Measurements from ENCODE around the gene PRKCH.

The PRKCH gene

DNA sequence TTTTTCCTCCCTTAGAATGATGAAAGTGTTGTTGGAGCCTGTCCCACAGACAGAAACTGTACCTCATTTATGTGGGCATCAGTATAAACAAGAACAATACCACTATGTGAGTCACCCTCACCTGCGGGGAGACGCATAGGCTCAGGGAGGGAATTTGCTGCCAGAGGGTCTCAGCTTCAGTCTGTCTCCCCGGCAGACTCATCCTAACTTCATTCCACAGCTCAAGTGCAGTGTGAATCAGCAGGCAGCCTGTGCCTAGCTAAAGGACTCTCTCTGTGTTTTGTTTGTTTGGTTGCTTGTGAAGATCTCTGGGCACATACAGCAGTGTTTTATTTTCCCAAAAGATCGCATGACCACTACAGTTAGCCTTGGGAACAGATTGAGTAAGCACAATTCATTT lies 98.9 kb downstream of the PRKCH start:
- H3K27ac ChIP-seq (ENCODE audit: low read depth, low read length) = no peak overlapping the region
- no peak overlapping the region for H2AFZ ChIP-seq (ENCODE audit: low read length, unreplicated experiment)
- no peaks in the 10 kb centered on the region for H3K36me3 ChIP-seq (ENCODE audit: insufficient read depth, low read length)
- no peaks in the 10 kb centered on the region for H3K27me3 ChIP-seq (ENCODE audit: insufficient read depth, low read length)
- peaks cover 8% of the 10 kb centered on the region for H3K4me1 ChIP-seq (ENCODE audit: control insufficient read depth, insufficient read depth, low read length, unreplicated experiment)
- no peak overlapping the region for H3K4me3 ChIP-seq (ENCODE audit: low read depth, low read length)
- H3K79me2 ChIP-seq (ENCODE audit: control insufficient read depth, insufficient read depth, low read length, unreplicated experiment) = no peaks in the 10 kb centered on the region

DNA sequence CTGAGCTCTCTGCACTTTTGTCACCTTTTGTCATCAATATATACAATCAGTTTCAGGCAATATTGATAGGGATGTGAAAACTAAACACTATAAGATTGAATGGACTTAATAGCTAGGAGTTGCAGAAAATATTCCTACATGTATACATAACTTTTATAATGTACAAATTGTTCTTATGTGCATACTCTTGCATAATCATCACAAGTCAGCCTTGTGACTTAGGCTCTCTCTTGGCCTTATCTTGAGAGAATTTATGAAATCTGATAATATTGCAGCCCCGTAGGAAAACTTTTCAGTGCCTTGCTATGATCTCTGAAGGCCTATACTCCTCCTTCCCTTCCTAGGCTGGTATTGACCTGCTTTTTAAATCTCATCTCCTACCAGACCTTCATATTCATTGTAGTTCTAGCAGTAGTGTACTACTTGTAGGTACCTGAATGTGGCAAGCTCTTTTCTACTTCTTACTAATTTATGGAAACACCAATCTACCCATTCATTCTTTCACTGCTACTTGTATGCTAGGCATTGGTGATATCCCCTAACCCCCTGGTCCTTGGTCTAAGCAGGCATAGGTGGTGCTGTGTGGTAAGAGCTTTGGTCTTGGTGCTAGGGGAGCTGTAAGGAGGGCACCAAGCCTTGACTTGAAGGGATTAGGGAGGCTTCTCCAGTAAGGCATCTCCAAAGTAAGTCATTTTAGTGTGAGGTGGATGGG lies 100.0 kb downstream of the PRKCH start:
- no peak overlapping the region for H3K27ac ChIP-seq (ENCODE audit: low read depth, low read length)
- H2AFZ ChIP-seq (ENCODE audit: low read length, unreplicated experiment) = no peak overlapping the region
- H3K4me3 ChIP-seq (ENCODE audit: low read depth, low read length) = no peak overlapping the region
- H3K27me3 ChIP-seq (ENCODE audit: insufficient read depth, low read length) = no peaks in the 10 kb centered on the region
- H3K36me3 ChIP-seq (ENCODE audit: insufficient read depth, low read length) = no peaks in the 10 kb centered on the region
- H3K79me2 ChIP-seq (ENCODE audit: control insufficient read depth, insufficient read depth, low read length, unreplicated experiment) = no peaks in the 10 kb centered on the region
- peaks cover 8% of the 10 kb centered on the region for H3K4me1 ChIP-seq (ENCODE audit: control insufficient read depth, insufficient read depth, low read length, unreplicated experiment)

GRCh38 chr14:61426048-61426447 lies 104.7 kb downstream of the PRKCH start:
- Histone ChIP-seq H3K27ac (ENCODE audit: low read depth, low read length) (no peak overlapping the region), H3K27me3 (ENCODE audit: insufficient read depth, low read length) (no peaks in the 10 kb centered on the region), H3K4me3 (ENCODE audit: low read depth, low read length) (no peak overlapping the region), H3K4me1 (ENCODE audit: control insufficient read depth, insufficient read depth, low read length, unreplicated experiment) (peaks cover 11% of the 10 kb centered on the region), H3K36me3 (ENCODE audit: insufficient read depth, low read length) (no peaks in the 10 kb centered on the region), H2AFZ (ENCODE audit: low read length, unreplicated experiment) (no peak overlapping the region), H3K79me2 (ENCODE audit: control insufficient read depth, insufficient read depth, low read length, unreplicated experiment) (no peaks in the 10 kb centered on the region)

DNA sequence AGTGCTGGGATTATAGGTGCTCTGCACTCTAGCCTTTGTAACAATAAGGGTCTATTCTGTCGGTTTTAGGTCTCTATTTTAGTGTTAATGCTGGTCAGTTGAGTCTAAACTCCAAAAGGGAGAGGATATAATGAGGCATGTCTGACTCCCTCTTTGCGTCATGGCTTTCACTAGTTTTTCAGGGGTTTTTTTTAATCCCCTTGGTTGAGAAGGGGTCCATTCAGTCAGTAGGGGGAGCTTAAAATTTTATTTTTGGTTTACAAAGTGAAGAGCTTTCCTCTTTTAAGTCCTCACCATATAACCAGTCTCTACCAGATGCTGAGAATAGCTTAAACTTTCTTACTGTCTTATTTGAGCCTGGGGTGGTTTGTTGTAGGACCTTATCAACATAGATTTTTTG lies 106.9 kb downstream of the PRKCH start:
- Histone ChIP-seq H3K4me3 (ENCODE audit: low read depth, low read length) (no peak overlapping the region), H3K4me1 (ENCODE audit: control insufficient read depth, insufficient read depth, low read length, unreplicated experiment) (peaks cover 14% of the 10 kb centered on the region), H2AFZ (ENCODE audit: low read length, unreplicated experiment) (no peak overlapping the region), H3K36me3 (ENCODE audit: insufficient read depth, low read length) (no peaks in the 10 kb centered on the region), H3K27ac (ENCODE audit: low read depth, low read length) (no peak overlapping the region), H3K79me2 (ENCODE audit: control insufficient read depth, insufficient read depth, low read length, unreplicated experiment) (no peaks in the 10 kb centered on the region), H3K27me3 (ENCODE audit: insufficient read depth, low read length) (no peaks in the 10 kb centered on the region)

DNA sequence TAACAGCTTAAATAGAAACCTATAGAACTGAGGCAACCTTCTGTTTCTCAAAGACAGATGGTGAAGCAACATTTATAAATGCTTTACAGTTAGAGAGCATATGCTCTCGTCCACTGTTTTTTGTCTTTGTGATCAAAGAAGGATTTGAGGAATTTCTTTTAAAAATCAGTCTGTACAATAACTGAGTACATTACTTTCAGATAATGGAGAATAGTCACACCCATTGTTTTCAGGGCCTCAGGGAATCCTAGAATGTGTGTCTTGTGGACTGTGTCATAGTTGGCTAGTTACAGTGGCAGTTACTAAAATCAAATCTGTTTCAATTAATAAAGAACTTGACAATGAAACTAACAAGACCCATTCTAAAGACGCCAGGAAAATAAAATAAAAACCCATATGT lies 107.9 kb downstream of the PRKCH start:
- Histone ChIP-seq H3K36me3 (ENCODE audit: insufficient read depth, low read length) (no peaks in the 10 kb centered on the region), H3K79me2 (ENCODE audit: control insufficient read depth, insufficient read depth, low read length, unreplicated experiment) (no peaks in the 10 kb centered on the region), H3K4me1 (ENCODE audit: control insufficient read depth, insufficient read depth, low read length, unreplicated experiment) (peaks cover 18% of the 10 kb centered on the region), H3K27ac (ENCODE audit: low read depth, low read length) (no peak overlapping the region), H2AFZ (ENCODE audit: low read length, unreplicated experiment) (no peak overlapping the region), H3K27me3 (ENCODE audit: insufficient read depth, low read length) (no peaks in the 10 kb centered on the region), H3K4me3 (ENCODE audit: low read depth, low read length) (no peak overlapping the region)

DNA sequence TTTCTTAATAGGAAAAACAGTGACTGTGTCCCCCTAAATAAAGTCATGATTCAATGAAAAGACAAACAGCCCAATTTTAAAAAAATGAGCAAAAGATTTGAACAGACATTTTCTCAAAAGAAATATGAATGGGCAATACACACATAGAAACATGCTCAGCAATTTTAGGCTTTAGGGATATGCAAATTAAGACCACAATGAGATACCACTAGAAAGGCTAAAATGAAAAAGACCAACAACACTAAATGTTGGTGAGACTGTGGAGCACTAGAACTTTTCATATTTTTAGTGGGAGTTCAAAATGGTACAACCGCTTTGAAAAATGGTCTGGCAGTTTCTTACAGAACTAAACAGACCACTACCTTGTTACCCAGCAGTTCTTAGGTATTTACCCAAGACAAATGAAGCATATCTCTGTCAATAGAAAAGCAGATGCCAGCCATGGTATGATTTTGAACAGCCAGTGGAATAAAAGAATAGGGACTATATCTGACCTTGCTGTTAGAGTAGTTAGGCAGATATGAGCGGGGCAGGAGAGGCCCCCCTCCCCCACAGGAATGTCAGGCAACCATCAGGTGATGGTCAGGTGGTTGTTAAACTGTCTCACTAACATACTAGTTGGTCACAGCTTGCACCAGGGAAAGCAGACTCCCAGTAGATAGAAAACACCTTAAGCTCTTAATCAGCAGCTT lies 108.8 kb downstream of the PRKCH start:
- no peak overlapping the region for H3K4me3 ChIP-seq (ENCODE audit: low read depth, low read length)
- peaks cover 18% of the 10 kb centered on the region for H3K4me1 ChIP-seq (ENCODE audit: control insufficient read depth, insufficient read depth, low read length, unreplicated experiment)
- H2AFZ ChIP-seq (ENCODE audit: low read length, unreplicated experiment) = no peak overlapping the region
- H3K36me3 ChIP-seq (ENCODE audit: insufficient read depth, low read length) = no peaks in the 10 kb centered on the region
- no peaks in the 10 kb centered on the region for H3K79me2 ChIP-seq (ENCODE audit: control insufficient read depth, insufficient read depth, low read length, unreplicated experiment)
- H3K27me3 ChIP-seq (ENCODE audit: insufficient read depth, low read length) = no peaks in the 10 kb centered on the region
- no peak overlapping the region for H3K27ac ChIP-seq (ENCODE audit: low read depth, low read length)

GRCh38 chr14:61433169-61433568 lies 111.8 kb downstream of the PRKCH start:
- Histone ChIP-seq H3K27ac (ENCODE audit: low read depth, low read length) (no peak overlapping the region), H3K36me3 (ENCODE audit: insufficient read depth, low read length) (no peaks in the 10 kb centered on the region), H3K4me1 (ENCODE audit: control insufficient read depth, insufficient read depth, low read length, unreplicated experiment) (peaks cover 18% of the 10 kb centered on the region), H3K79me2 (ENCODE audit: control insufficient read depth, insufficient read depth, low read length, unreplicated experiment) (no peaks in the 10 kb centered on the region), H2AFZ (ENCODE audit: low read length, unreplicated experiment) (peak overlapping the region; percentile 92), H3K4me3 (ENCODE audit: low read depth, low read length) (no peak overlapping the region), H3K27me3 (ENCODE audit: insufficient read depth, low read length) (no peaks in the 10 kb centered on the region)

DNA sequence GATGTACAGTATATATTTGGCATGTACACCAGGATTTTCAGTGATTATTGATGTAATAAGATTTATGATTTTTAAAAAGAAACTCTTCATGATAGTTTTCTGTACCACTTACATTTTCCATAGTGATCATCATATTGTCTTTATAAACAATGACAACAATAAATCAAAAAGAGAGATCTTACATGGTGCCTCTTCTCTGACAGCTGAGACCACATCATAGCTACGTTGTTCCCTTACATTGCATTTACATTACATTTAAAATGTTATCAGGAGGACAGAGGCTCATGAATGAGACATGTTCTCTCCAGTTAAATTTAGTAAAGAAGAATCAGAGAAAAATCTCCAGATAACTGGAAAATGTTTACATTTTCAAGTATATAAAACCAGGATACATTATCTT lies 112.4 kb downstream of the PRKCH start:
- H3K4me1 ChIP-seq (ENCODE audit: control insufficient read depth, insufficient read depth, low read length, unreplicated experiment) = peaks cover 17% of the 10 kb centered on the region
- no peak overlapping the region for H3K4me3 ChIP-seq (ENCODE audit: low read depth, low read length)
- H3K36me3 ChIP-seq (ENCODE audit: insufficient read depth, low read length) = no peaks in the 10 kb centered on the region
- no peak overlapping the region for H2AFZ ChIP-seq (ENCODE audit: low read length, unreplicated experiment)
- H3K79me2 ChIP-seq (ENCODE audit: control insufficient read depth, insufficient read depth, low read length, unreplicated experiment) = no peaks in the 10 kb centered on the region
- H3K27ac ChIP-seq (ENCODE audit: low read depth, low read length) = no peak overlapping the region
- H3K27me3 ChIP-seq (ENCODE audit: insufficient read depth, low read length) = no peaks in the 10 kb centered on the region

GRCh38 chr14:61434311-61434710 lies 112.9 kb downstream of the PRKCH start:
- Histone ChIP-seq H3K4me1 (ENCODE audit: control insufficient read depth, insufficient read depth, low read length, unreplicated experiment) (peaks cover 17% of the 10 kb centered on the region), H2AFZ (ENCODE audit: low read length, unreplicated experiment) (no peak overlapping the region), H3K27me3 (ENCODE audit: insufficient read depth, low read length) (no peaks in the 10 kb centered on the region), H3K79me2 (ENCODE audit: control insufficient read depth, insufficient read depth, low read length, unreplicated experiment) (no peaks in the 10 kb centered on the region), H3K36me3 (ENCODE audit: insufficient read depth, low read length) (no peaks in the 10 kb centered on the region), H3K27ac (ENCODE audit: low read depth, low read length) (no peak overlapping the region), H3K4me3 (ENCODE audit: low read depth, low read length) (no peak overlapping the region)

DNA sequence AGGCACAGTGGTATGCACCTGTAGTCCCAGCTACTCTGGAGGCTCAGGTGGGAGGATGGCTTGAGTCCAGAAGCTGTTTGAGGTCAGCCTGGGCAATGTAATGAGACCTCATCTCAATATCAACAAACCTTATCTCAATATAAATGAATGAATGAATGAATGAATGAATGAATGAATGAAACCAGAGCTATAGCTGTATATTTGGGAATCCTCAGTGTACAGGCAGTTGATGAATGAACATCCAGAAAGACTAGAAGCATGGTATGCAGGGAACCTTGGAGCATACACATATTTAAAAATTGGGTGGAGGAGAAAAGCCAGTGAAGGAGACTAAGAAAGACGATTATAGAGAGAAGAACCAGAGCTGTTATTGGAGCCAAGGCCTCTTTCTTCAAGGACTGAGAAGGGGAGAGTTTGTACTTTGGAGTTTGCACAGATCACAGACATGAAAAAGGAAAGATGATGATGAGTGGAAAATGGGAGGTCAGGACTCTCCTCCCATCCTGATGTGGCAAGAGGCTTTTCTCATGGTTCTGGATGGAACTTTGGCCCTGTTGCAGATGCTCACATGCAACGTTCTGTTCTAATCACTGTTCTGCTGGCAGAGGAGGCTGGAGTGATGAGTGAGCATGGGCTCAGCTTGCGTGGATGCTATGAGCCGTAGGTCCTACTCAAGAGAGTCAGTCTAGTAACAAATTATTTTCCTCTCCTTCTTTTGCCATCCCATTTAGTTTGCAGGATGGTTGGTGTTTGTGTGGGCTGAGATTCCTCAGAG lies 114.4 kb downstream of the PRKCH start:
- Histone ChIP-seq H3K4me3 (ENCODE audit: low read depth, low read length) (no peak overlapping the region), H3K79me2 (ENCODE audit: control insufficient read depth, insufficient read depth, low read length, unreplicated experiment) (no peaks in the 10 kb centered on the region), H2AFZ (ENCODE audit: low read length, unreplicated experiment) (no peak overlapping the region), H3K36me3 (ENCODE audit: insufficient read depth, low read length) (no peaks in the 10 kb centered on the region), H3K27ac (ENCODE audit: low read depth, low read length) (no peak overlapping the region), H3K27me3 (ENCODE audit: insufficient read depth, low read length) (no peaks in the 10 kb centered on the region), H3K4me1 (ENCODE audit: control insufficient read depth, insufficient read depth, low read length, unreplicated experiment) (peaks cover 20% of the 10 kb centered on the region)
